HL-60 (cell line): ENCODE data around the gene ARV1.
"Not testable (repeated sequence)": the region's sequence is repeated elsewhere in the genome, so short reads cannot be mapped to it uniquely, and the experiment has no call there.

ENCODE experiments used
- DNase-seq, 2 experiments: peaks; one replicate each; pipeline ENCODE4 v3.0.0-alpha.2; 2010 to 2020; ENCODE audit warnings: low read depth in 1 of 2, low spot score in 1 of 2
- H3K27ac ChIP-seq: fragments of 250-450 bp; sonication (Bioruptor Pico); replicated peaks from 2 replicates; pipeline ENCODE4 v1.5.1; 2020; ENCODE audit warnings: mild to moderate bottlenecking, moderate library complexity
- H3K27me3 ChIP-seq: fragments of 250-450 bp; sonication (Bioruptor Pico); 2 replicates; pipeline ENCODE4 v1.5.1; 2021; ENCODE audit warnings: mild to moderate bottlenecking, moderate library complexity; ENCODE audit not compliant: insufficient read depth, poor library complexity, severe bottlenecking
- H3K4me3 ChIP-seq: replicated peaks from 2 replicates; pipeline ENCODE4 v1.5.1; 2011; ENCODE audit warnings: mild to moderate bottlenecking, control low read depth, low read length; ENCODE audit not compliant: insufficient read depth
- CTCF ChIP-seq: IDR thresholded peaks from one replicate; pipeline ENCODE4 v1.5.1; 2011; ENCODE audit warnings: low read length, control low read depth, inconsistent platforms; ENCODE audit not compliant: insufficient read depth
- GABPA ChIP-seq: IDR thresholded peaks from 2 replicates; pipeline ENCODE4 v1.6.1; 2012; ENCODE audit warnings: low read depth
- POLR2AphosphoS5 ChIP-seq: IDR thresholded peaks from 2 replicates; pipeline ENCODE4 v1.6.1; 2012; ENCODE audit warnings: low read depth
- SPI1 ChIP-seq: IDR thresholded peaks from 2 replicates; pipeline ENCODE4 v1.6.1; 2012; ENCODE audit warnings: low read depth, mild to moderate bottlenecking, borderline replicate concordance
- TF ChIP-seq, protein P1 (sequence below): IDR thresholded peaks from 2 replicates; pipeline ENCODE4 v1.6.1; 2012; ENCODE audit warnings: low read depth; ENCODE audit not compliant: insufficient replicate concordance

ARV1 gene

GRCh38 chr1:231045286-231045685 is 66.4 kb downstream of the ARV1 start:
- no peak overlapping the region for H3K27ac ChIP-seq
- no peak overlapping the region for H3K4me3 ChIP-seq
- DNase-seq: no peak
- TF ChIP-seq GABPA: no peak
- TF ChIP-seq POLR2AphosphoS5: no peak
- TF ChIP-seq SPI1: no peak
- TF ChIP-seq, protein P1, sequence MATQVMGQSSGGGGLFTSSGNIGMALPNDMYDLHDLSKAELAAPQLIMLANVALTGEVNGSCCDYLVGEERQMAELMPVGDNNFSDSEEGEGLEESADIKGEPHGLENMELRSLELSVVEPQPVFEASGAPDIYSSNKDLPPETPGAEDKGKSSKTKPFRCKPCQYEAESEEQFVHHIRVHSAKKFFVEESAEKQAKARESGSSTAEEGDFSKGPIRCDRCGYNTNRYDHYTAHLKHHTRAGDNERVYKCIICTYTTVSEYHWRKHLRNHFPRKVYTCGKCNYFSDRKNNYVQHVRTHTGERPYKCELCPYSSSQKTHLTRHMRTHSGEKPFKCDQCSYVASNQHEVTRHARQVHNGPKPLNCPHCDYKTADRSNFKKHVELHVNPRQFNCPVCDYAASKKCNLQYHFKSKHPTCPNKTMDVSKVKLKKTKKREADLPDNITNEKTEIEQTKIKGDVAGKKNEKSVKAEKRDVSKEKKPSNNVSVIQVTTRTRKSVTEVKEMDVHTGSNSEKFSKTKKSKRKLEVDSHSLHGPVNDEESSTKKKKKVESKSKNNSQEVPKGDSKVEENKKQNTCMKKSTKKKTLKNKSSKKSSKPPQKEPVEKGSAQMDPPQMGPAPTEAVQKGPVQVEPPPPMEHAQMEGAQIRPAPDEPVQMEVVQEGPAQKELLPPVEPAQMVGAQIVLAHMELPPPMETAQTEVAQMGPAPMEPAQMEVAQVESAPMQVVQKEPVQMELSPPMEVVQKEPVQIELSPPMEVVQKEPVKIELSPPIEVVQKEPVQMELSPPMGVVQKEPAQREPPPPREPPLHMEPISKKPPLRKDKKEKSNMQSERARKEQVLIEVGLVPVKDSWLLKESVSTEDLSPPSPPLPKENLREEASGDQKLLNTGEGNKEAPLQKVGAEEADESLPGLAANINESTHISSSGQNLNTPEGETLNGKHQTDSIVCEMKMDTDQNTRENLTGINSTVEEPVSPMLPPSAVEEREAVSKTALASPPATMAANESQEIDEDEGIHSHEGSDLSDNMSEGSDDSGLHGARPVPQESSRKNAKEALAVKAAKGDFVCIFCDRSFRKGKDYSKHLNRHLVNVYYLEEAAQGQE: no peak
- no peak for TF ChIP-seq CTCF
- H3K27me3 ChIP-seq: peaks cover 5% of the 10 kb centered on the region

DNA sequence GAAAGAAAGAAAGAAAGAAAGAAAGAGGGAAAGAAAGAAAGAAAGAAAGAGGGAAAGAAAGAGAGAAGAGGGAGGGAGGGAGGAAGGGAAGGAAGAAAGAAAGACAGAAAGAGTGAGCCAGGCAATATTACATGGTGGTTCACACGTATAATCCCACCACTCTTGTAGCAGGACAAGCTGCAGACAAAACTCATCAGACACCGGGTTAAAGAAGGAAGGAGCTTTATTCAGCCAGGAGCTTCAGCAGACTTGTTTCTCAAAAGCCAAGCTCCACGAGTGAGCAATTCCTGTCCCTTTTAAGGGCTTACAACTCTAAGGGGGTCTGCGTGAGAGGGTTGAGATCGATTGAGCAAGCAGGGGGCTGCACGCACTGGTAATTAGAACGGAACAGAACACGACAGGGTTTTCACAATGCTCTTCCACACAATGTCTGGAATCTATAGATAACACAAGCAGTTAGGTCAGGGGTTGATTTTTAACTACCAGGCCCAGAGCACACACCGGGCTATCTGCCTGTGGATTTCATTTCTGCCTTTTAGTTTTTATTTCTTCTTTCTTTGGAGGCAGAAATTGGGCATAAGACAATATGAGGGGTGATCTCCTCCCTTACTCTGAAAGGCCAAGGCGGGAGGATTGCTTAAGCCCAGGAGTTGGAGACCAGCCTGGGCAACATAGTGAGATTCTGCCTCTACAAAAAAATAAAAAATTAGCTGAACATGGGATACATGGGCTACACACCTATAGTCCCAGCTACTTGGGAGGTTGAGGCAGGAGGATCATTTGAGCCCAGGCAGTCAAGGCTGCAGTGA is 67.2 kb downstream of the ARV1 start:
- DNase-seq, H3K27me3 ChIP-seq, H3K4me3 ChIP-seq, H3K27ac ChIP-seq: not testable (repeated sequence)

GRCh38 chr1:231046730-231047395 is 68.0 kb downstream of the ARV1 start:
- TF ChIP-seq GABPA: no peak
- no peak for TF ChIP-seq SPI1
- TF ChIP-seq, protein P1: no peak
- TF ChIP-seq CTCF: no peak
- no peak for TF ChIP-seq POLR2AphosphoS5

DNA sequence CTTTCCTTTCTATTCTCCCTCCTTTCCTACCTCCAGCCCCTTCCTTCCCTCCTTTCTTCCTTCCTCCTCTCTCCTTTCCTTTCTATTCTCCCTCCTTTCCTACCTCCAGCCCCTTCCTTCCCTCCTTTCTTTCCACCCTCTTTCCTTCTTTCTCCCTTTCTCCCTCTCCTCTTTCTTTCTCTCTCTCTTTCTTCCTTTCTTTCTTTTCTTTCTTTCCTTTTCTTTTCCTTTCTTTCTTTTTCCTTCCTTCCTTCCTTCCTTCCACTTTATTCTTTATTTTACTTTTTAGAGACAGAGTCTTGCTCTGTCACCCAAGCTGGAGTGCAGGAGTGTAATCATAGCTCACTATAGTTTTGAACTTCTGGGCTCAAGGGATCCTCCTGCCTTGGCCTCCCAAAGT is 68.6 kb downstream of the ARV1 start:
- H3K27me3 ChIP-seq, H3K27ac ChIP-seq, DNase-seq, H3K4me3 ChIP-seq: not testable (repeated sequence)

More at GRCh38 chr1:231046730-231047395, 68.0 kb downstream of the ARV1 start:
- Histone ChIP-seq H3K27me3 (peaks cover 3% of the 10 kb centered on the region), H3K4me3 (no peak overlapping the region), H3K27ac (no peak overlapping the region)
- no peak for DNase-seq

DNA sequence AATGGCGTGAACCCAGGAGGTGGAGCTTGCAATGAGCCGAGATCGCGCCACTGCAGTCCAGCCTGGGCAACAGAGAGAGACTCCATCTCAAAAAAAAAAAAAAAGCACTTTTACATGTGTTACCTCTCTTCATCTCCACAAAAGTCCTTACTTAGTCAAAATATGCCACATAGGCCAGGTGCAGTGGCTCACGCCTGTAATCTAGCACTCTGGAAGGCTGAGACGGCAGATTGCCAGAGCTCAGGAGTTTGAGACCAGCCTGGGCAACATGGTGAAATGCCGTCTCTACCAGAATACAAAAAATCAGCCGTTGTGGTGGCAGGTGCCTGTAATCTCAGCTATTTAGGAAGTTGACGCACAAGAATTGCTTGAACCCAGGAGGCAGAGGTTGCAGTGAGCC is 69.5 kb downstream of the ARV1 start:
- not testable (repeated sequence) for H3K27me3 ChIP-seq, DNase-seq, H3K4me3 ChIP-seq, H3K27ac ChIP-seq
